HepG2 (cell line): ENCODE data around the gene NOTUM. TPM values are rescaled to one million over a fixed set of nuclear protein-coding genes. Genes with fewer than 3 reads are reported as not detected.
A peak's percentile ranks its signal among the peaks of the same experiment; 100 is the strongest.

Experiments used
- ARID2 ChIP-seq: sonication (generic); formaldehyde crosslinking; IDR thresholded peaks from 2 replicates; pipeline ENCODE4 v1.8.1; 2022; ENCODE audit warnings: mild to moderate bottlenecking, missing genetic modification reagents, borderline replicate concordance
- CREB1 ChIP-seq, 2 experiments: fragments of 450-650 bp in 1 of 2; IDR thresholded peaks; 2 replicates each; pipeline ENCODE4 v1.6.1; 2016 to 2017; ENCODE audit warnings: control low read depth in 1 of 2, mild to moderate bottlenecking in 1 of 2, missing compliant biosample characterization in 1 of 2, missing genetic modification characterization in 1 of 2
- GZF1 ChIP-seq: sonication (generic); formaldehyde crosslinking; IDR thresholded peaks from 2 replicates; pipeline ENCODE4 v1.5.1; 2020; ENCODE audit warnings: mild to moderate bottlenecking, missing genetic modification reagents
- KDM6A ChIP-seq: IDR thresholded peaks from 2 replicates; pipeline ENCODE4 v1.6.1; 2016; ENCODE audit warnings: low read depth
- NR3C1 ChIP-seq: sonication (generic); formaldehyde crosslinking; IDR thresholded peaks from 2 replicates; pipeline ENCODE4 v1.4.0; 2020; ENCODE audit warnings: missing genetic modification reagents
- PAF1 ChIP-seq: IDR thresholded peaks from 2 replicates; pipeline ENCODE4 v1.6.1; 2016; ENCODE audit warnings: missing genetic modification reagents, missing compliant biosample characterization
- SMAD1 ChIP-seq: sonication (generic); formaldehyde crosslinking; IDR thresholded peaks from 2 replicates; pipeline ENCODE4 v1.4.0; 2020; ENCODE audit warnings: missing genetic modification reagents, low read depth, mild to moderate bottlenecking, borderline replicate concordance
- ZFP36L2 ChIP-seq: sonication (generic); formaldehyde crosslinking; IDR thresholded peaks from 2 replicates; pipeline ENCODE4 v1.4.0; 2020; ENCODE audit warnings: missing genetic modification reagents
- ZNF143 ChIP-seq: sonication (generic); formaldehyde crosslinking; IDR thresholded peaks from 2 replicates; pipeline ENCODE4 v1.4.0; 2020; ENCODE audit warnings: missing genetic modification reagents
- ZNF441 ChIP-seq: sonication (generic); formaldehyde crosslinking; IDR thresholded peaks from 2 replicates; pipeline ENCODE4 v1.7.0; 2021; ENCODE audit warnings: missing genetic modification reagents, borderline replicate concordance
- ZNF83 ChIP-seq: sonication (generic); formaldehyde crosslinking; IDR thresholded peaks from 2 replicates; pipeline ENCODE4 v1.4.0; 2020; ENCODE audit warnings: missing genetic modification reagents, mild to moderate bottlenecking, borderline replicate concordance
- polyA plus RNA-seq, 8 experiments: library from polyadenylated mRNA; depleted of rRNA in 3 of 8; stranded (reverse) in 7 of 8; unstranded in 1 of 8; fragments of >200 nt; fragmentation: Illumina TruSeq in 4 of 8; extraction: Trizol in 4 of 8; gene quantifications; 2 replicates each; pipeline versions ENCODE4 v1.2.1 to v1.2.3, GENCODE V29; 2011 to 2016; ENCODE audit warnings: low read depth in 4 of 8, missing spikeins in 1 of 8, mixed read lengths in 1 of 8; ENCODE audit not compliant: insufficient read depth in 1 of 8
- total RNA-seq, 5 experiments: library from RNA; depleted of rRNA; stranded (reverse); fragments of >200 nt; fragmentation: Illumina TruSeq; extraction: Trizol; gene quantifications; 2 replicates each; pipeline ENCODE4 v1.2.3, GENCODE V29; 2016; ENCODE audit warnings: low read depth in 1 of 5
- TF ChIP-seq, protein P1 (sequence below): sonication (generic); formaldehyde crosslinking; IDR thresholded peaks from 2 replicates; pipeline ENCODE4 v1.4.0; 2020; ENCODE audit warnings: mild to moderate bottlenecking, missing genetic modification reagents
- TF ChIP-seq, protein P2 (sequence below): sonication (generic); formaldehyde crosslinking; conservative IDR thresholded peaks from 2 replicates; pipeline ENCODE4 v1.4.0; 2020; ENCODE audit warnings: mild to moderate bottlenecking, missing genetic modification reagents, moderate library complexity
- TF ChIP-seq, protein P3 (sequence below): sonication (generic); formaldehyde crosslinking; IDR thresholded peaks from 2 replicates; pipeline ENCODE4 v1.4.0; 2020; ENCODE audit warnings: mild to moderate bottlenecking, missing genetic modification reagents

The NOTUM gene
- total and polyA plus RNA-seq, 2 of the 13 experiments (the other 11 are each of a cell fraction or from before 2014, with no cell fraction given) = 150 to 160 TPM

DNA sequence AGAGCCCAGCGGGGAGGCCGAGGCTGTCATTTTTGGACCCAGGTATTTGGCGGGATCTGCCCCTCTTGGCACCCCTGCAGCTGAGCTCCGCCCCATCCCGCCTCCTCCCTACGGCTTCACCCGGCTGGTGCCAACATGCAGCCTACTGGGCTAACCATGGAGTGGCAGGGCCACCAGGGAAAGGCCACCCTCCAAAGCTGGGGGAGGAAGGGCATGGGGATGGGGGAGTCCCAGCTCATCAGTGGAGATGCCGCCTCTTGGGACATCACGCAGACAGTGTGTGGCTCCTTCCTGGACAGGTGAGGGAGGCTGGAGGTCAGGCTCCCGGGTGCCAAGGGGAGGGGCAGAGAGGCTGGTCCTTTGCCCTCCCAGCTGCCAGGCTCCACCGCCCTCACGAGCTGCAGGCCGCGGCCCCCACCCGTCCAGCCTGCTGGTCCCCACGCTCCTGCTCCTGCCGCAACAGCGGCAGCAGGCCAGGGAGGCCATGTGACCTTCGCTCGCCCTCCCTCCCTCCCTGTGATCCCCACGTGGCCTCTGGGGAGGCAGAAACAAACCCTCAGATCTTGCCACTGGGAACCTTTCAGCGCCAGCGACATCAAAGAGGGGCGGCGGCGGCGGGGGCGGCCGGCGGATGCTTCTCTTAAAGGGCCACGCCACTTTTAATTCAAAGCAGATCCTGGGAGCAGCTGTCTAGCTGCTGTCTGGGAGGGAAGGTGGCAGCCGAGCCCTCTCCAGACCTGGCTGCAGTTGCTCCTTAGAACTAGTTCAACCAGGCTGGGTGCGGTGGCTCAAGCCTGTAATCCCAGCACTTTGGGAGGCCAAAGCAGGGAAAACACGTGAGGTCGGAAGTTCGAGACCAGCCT is 6.8 kb upstream of the NOTUM start (continued):
- TF ChIP-seq, protein P1, sequence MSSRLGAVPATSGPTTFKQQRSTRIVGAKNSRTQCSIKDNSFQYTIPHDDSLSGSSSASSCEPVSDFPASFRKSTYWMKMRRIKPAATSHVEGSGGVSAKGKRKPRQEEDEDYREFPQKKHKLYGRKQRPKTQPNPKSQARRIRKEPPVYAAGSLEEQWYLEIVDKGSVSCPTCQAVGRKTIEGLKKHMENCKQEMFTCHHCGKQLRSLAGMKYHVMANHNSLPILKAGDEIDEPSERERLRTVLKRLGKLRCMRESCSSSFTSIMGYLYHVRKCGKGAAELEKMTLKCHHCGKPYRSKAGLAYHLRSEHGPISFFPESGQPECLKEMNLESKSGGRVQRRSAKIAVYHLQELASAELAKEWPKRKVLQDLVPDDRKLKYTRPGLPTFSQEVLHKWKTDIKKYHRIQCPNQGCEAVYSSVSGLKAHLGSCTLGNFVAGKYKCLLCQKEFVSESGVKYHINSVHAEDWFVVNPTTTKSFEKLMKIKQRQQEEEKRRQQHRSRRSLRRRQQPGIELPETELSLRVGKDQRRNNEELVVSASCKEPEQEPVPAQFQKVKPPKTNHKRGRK (CRISPR knock-in tag) = no peak; the same call in 1 of the 2 replicates
- TF ChIP-seq ZFP36L2 (CRISPR knock-in tag) (no peak), KDM6A (peak; percentile 68; the same call in 1 of the 2 replicates), CREB1 (IDR thresholded peaks at IDR 0.05) (0 out of 2 replicates have a peak, but pooled peaks have one; percentile 16), CREB1 (CRISPR knock-in tag; IDR thresholded peaks at IDR 0.05) (no peak), SMAD1 (no peak; the same call in 1 of the 2 replicates), GZF1 (CRISPR knock-in tag) (no peak), ZNF441 (CRISPR knock-in tag) (no peak), ARID2 (CRISPR knock-in tag) (no peak), PAF1 (CRISPR knock-in tag) (no peak), ZNF83 (no peak), ZNF143 (CRISPR knock-in tag) (peak; percentile 62; the same call in 1 of the 2 replicates), NR3C1 (CRISPR knock-in tag) (no peak)
- TF ChIP-seq, protein P2, sequence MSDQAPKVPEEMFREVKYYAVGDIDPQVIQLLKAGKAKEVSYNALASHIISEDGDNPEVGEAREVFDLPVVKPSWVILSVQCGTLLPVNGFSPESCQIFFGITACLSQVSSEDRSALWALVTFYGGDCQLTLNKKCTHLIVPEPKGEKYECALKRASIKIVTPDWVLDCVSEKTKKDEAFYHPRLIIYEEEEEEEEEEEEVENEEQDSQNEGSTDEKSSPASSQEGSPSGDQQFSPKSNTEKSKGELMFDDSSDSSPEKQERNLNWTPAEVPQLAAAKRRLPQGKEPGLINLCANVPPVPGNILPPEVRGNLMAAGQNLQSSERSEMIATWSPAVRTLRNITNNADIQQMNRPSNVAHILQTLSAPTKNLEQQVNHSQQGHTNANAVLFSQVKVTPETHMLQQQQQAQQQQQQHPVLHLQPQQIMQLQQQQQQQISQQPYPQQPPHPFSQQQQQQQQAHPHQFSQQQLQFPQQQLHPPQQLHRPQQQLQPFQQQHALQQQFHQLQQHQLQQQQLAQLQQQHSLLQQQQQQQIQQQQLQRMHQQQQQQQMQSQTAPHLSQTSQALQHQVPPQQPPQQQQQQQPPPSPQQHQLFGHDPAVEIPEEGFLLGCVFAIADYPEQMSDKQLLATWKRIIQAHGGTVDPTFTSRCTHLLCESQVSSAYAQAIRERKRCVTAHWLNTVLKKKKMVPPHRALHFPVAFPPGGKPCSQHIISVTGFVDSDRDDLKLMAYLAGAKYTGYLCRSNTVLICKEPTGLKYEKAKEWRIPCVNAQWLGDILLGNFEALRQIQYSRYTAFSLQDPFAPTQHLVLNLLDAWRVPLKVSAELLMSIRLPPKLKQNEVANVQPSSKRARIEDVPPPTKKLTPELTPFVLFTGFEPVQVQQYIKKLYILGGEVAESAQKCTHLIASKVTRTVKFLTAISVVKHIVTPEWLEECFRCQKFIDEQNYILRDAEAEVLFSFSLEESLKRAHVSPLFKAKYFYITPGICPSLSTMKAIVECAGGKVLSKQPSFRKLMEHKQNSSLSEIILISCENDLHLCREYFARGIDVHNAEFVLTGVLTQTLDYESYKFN (CRISPR knock-in tag) = peak; percentile 94
- TF ChIP-seq, protein P3, sequence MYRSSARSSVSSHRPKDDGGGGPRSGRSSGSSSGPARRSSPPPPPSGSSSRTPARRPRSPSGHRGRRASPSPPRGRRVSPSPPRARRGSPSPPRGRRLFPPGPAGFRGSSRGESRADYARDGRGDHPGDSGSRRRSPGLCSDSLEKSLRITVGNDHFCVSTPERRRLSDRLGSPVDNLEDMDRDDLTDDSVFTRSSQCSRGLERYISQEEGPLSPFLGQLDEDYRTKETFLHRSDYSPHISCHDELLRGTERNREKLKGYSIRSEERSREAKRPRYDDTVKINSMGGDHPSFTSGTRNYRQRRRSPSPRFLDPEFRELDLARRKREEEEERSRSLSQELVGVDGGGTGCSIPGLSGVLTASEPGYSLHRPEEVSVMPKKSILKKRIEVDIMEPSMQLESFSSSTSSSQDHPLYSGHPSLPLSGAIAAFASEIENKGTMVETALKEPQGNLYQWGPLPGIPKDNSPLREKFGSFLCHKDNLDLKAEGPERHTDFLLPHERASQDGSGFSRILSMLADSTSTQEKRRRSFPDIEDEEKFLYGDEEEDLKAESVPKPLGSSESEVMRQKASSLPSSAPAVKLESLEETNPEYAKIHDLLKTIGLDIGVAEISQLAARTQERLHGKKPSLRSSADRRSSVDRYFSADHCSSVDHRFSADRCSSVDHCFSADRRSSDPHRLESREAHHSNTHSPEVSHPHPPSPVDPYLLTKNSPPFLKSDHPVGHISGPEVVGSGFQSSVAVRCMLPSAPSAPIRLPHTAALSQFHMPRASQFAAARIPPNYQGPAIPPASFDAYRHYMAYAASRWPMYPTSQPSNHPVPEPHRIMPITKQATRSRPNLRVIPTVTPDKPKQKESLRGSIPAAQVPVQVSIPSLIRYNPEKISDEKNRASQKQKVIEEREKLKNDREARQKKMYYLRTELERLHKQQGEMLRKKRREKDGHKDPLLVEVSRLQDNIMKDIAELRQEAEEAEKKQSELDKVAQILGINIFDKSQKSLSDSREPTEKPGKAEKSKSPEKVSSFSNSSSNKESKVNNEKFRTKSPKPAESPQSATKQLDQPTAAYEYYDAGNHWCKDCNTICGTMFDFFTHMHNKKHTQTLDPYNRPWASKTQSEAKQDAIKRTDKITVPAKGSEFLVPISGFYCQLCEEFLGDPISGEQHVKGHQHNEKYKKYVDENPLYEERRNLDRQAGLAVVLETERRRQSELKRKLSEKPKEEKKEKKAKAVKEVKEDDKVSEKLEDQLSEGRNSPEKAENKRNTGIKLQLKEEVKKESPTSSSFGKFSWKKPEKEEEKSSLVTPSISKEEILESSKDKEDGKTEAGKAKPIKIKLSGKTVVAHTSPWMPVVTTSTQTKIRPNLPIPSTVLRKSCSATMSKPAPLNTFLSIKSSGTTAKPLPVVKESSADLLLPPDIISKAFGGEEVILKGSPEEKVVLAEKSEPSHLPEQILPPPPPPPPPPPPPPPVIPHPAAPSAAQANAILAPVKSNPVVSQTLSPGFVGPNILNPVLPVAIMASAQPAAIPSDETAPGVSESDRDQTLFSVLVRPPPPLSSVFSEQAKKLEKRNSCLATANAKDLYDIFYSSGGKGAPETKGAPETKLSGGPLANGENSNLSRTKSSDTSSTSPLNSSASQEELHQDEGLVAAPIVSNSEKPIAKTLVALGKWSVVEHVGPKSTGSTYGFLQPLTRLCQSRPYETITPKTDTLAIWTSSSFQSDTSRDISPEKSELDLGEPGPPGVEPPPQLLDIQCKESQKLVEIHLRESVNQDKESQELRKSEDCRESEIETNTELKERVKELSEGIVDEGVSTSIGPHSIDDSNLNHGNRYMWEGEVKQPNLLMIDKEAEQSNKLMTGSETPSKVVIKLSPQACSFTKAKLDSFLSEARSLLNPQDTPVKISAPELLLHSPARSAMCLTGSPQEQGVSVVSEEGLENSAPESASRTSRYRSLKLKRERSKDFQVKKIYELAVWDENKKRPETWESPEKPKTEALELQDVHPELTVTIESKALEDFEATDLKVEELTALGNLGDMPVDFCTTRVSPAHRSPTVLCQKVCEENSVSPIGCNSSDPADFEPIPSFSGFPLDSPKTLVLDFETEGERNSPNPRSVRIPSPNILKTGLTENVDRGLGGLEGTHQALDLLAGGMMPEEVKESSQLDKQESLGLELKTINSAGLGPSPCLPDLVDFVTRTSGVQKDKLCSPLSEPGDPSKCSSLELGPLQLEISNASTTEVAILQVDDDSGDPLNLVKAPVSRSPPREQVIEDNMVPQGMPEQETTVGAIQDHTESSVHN (CRISPR knock-in tag) = peak; percentile 92; the same call in 1 of the 2 replicates
